AG09309 (cell line): Measurements from ENCODE around the gene FRAS1.
"Not testable (repeated sequence)": the region's sequence is repeated elsewhere in the genome, so short reads cannot be mapped to it uniquely, and the experiment has no call there.

Experiments used
- DNase-seq: peaks from one replicate; pipeline ENCODE4 v3.0.0-alpha.2; 2010; ENCODE audit warnings: low read depth
- H3K4me3 ChIP-seq: 2 replicates; pipeline ENCODE4 v1.5.1; 2011; ENCODE audit warnings: mild to moderate bottlenecking, low read depth, low read length, moderate library complexity; ENCODE audit not compliant: control insufficient read depth
- TF ChIP-seq, protein P1 (sequence below): IDR thresholded peaks from 2 replicates; pipeline ENCODE4 v1.5.1; 2011; ENCODE audit warnings: mild to moderate bottlenecking, low read depth, low read length, inconsistent platforms; ENCODE audit not compliant: insufficient read depth, control insufficient read depth; ENCODE audit errors: missing control alignments

FRAS1 gene

DNA sequence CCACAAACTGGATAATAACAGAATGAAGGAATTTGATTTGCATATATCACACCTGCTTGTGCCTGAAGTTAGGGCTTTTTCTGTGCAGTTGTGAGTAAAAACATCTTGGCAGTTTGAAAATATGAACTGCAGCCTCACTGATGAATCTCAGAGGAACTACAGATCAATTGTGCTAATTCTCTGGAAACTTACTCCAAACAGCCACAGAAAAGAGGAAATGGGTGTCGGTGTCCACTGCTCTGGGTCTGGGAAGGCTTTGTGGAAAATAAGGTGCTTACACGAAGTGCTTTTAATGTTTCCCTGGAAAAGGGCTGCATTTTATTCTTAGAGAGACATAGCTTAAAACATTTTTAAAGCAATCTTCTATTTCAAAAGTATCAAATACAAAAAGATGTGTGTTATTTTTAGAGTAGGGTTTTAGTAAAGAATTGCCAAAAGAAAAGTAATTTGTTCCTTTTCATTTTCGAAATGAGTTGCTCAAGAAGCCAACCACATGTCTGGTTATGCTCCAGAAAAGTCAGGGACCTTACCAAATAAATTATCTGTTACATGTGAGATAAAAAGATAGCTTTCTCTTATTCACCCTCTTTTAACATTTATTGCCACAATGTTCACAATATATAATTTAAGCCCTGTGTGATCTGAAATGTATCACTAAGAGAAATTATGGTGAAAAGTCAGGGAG, 240.1 kb downstream of the FRAS1 start:
- TF ChIP-seq, protein P1, sequence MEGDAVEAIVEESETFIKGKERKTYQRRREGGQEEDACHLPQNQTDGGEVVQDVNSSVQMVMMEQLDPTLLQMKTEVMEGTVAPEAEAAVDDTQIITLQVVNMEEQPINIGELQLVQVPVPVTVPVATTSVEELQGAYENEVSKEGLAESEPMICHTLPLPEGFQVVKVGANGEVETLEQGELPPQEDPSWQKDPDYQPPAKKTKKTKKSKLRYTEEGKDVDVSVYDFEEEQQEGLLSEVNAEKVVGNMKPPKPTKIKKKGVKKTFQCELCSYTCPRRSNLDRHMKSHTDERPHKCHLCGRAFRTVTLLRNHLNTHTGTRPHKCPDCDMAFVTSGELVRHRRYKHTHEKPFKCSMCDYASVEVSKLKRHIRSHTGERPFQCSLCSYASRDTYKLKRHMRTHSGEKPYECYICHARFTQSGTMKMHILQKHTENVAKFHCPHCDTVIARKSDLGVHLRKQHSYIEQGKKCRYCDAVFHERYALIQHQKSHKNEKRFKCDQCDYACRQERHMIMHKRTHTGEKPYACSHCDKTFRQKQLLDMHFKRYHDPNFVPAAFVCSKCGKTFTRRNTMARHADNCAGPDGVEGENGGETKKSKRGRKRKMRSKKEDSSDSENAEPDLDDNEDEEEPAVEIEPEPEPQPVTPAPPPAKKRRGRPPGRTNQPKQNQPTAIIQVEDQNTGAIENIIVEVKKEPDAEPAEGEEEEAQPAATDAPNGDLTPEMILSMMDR: no peak
- no peak for DNase-seq
- H3K4me3 ChIP-seq: no peak overlapping the region

DNA sequence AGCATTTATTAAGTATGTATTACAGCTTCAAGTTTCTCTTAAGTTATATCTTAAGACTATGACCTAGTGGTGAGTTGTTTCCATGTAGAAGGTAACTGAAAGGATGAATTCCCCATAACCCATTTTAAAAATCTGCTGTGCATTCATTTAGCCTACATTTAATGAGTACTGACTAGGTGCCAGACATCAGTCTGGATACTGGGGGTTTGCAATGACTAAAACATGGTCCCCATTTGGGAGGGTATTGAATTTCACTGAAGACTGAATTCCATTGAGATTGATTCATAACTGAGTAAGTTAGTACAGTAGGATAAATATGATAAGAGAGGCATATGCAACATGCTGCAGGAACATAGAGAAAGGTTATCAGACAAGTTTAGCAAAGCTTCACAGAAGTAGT, 241.5 kb downstream of the FRAS1 start:
- no peak for DNase-seq
- TF ChIP-seq, protein P1: no peak
- H3K4me3 ChIP-seq: no peak overlapping the region

DNA sequence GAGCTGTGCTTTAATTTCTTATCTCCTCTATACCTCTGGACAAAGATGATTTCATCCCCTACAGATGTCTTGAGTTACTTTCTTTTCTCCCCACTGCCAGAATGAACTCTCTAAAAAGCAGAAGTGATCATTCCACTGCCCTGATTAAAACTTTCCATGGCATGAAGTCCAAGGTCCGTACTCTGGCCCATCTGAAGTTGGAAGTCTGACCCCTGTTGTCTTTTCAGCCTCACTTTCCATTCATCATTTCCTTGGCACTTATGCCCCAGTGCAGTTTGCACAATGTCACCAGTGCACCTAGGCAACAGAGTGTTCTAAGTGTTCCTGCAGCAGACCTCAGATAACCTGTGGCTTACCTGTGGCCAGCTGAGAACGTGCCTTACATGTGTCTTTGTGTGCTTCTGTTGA, 242.4 kb downstream of the FRAS1 start:
- DNase-seq: no peak
- TF ChIP-seq, protein P1: no peak

DNA sequence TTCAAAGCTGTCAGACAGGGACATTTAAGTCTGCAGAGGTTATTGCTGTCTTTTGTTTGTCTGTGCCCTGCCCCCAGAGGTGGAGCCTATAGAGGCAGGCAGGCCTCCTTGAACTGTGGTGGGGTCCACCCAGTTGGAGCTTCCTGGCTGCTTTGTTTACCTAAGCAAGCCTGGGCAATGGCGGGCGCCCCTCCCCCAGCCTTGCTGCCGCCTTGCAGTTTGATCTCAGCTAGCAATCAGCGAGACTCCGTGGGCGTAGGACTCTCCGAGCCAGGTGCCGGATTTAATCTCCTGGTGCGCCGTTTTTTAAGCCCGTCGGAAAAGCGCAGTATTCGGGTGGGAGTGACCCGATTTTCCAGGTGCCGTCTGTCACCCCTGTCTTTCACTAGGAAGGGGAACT, 250.1 kb downstream of the FRAS1 start:
- DNase-seq, H3K4me3 ChIP-seq: not testable (repeated sequence)

More for the DNA sequence above, 242.4 kb downstream of the FRAS1 start:
- H3K4me3 ChIP-seq: no peak overlapping the region

DNA sequence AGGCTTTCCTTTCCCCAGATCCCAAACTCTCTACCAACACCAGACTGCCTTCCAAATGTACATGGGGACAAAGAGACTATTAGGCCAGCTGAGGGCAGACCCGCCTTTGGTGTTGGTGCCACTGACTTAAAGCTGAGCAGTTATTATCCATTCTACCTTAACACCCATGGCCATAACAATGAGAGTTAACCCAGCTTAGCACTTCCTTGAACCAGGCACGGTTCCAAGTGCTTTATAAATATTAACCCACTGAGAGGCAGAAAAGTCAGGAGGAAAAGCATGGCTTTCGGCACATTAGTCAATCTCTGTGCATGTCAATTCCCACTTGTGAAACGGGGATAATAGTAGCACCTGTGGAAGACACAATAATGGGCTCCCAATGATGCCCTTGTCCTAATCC, 251.4 kb downstream of the FRAS1 start:
- TF ChIP-seq, protein P1: no peak
- DNase-seq: no peak
- no peak overlapping the region for H3K4me3 ChIP-seq

DNA sequence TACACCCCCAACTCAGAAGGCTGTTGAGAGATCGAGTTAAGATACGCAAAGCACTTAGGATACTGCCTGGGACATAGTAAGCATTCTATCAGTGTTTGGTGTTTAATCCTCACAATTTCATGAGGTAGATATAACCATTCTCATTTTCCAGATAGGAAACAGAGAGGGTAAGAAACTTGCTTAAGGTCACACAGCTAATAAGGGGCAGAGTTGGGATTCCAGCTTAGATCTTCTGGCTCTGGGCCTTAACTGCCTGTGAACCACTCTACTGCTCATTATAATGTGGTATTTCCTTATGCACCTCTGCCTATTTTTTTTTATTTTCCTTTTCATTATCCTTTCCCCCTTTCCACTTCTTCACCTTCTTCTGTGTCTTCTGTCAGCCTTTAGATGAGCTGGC, 252.2 kb downstream of the FRAS1 start:
- H3K4me3 ChIP-seq: no peak overlapping the region
- TF ChIP-seq, protein P1: no peak
- DNase-seq: no peak

DNA sequence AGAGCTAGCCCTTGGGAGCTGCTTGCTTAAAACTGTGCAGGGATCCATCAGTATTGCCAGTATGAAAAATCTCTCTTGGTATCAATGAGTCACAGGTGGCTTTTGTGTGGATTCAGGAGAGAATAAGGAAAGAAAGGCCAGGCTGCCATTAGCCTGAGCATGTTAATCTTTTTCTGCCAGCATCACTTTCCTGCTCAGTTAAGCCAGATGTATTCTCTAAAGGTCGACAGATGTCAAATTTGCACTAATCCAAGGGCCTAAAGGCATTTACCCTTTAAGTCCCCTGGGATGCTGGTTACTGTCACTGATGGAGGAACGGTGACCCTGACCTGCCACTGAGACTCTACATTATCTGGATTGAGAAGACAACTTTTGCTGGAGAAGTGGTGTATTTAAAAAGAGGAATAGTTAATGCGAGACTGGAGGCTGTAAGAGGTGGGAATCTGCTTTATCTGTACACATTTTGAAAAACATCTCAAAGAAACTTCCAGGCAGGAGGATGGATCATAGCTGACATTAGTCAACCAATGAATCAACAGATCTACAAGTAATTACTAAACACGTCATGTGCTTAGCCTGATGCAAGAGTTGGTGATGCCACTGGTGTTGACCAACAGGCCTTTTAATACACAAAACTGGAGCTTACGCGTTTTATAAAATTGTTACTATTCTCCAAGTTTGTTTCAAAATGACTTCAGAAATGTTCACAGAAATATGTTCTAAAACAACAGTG, 253.1 kb downstream of the FRAS1 start:
- H3K4me3 ChIP-seq: no peak overlapping the region
- TF ChIP-seq, protein P1: no peak
- DNase-seq: no peak
